Mesenchymal stem cell (in vitro differentiated cells and primary cell): Measurements from ENCODE around the gene CIB1.

Source experiments
- DNase-seq: peaks from one replicate; pipeline ENCODE4 v3.0.0-alpha.2; 2013
- H2AFZ ChIP-seq: one replicate; pipeline ENCODE4 v1.6.1; 2013; ENCODE audit warnings: low read depth, mild to moderate bottlenecking, control low read depth, inconsistent platforms, low read length, moderate library complexity
- H2AK5ac ChIP-seq: 2 replicates; pipeline ENCODE4 v1.6.1; 2013; ENCODE audit warnings: low read length, moderate library complexity, mild to moderate bottlenecking, inconsistent platforms; ENCODE audit not compliant: severe bottlenecking
- H2BK120ac ChIP-seq: one replicate; pipeline ENCODE4 v1.6.1; 2013; ENCODE audit warnings: low read depth, mild to moderate bottlenecking, inconsistent platforms, low read length, moderate library complexity
- H2BK12ac ChIP-seq, 2 experiments: one replicate each; pipeline ENCODE4 v1.6.1; 2013; ENCODE audit warnings: inconsistent platforms in 2 of 2, low read length in 2 of 2, mild to moderate bottlenecking in 2 of 2, moderate library complexity in 2 of 2, control low read depth in 1 of 2
- H2BK15ac ChIP-seq: one replicate; pipeline ENCODE4 v1.6.1; 2013; ENCODE audit warnings: mild to moderate bottlenecking, low read depth, inconsistent platforms; ENCODE audit not compliant: poor library complexity, severe bottlenecking
- H2BK5ac ChIP-seq: 2 replicates; pipeline ENCODE4 v1.6.1; 2013; ENCODE audit warnings: low read depth, mild to moderate bottlenecking, low read length, control low read depth, inconsistent platforms; ENCODE audit not compliant: poor library complexity, severe bottlenecking
- H3K14ac ChIP-seq, 2 experiments: one replicate each; pipeline ENCODE4 v1.6.1; 2013; ENCODE audit warnings: inconsistent platforms in 2 of 2, low read length in 2 of 2, control low read depth in 1 of 2, mild to moderate bottlenecking in 1 of 2, moderate library complexity in 1 of 2
- H3K18ac ChIP-seq, 2 experiments: one replicate each; pipeline ENCODE4 v1.6.1; 2013; ENCODE audit warnings: inconsistent platforms in 2 of 2, low read length in 2 of 2, control low read depth in 1 of 2, low read depth in 1 of 2, mild to moderate bottlenecking in 1 of 2
- H3K23ac ChIP-seq, 2 experiments: one replicate each; pipeline ENCODE4 v1.6.1; 2013; ENCODE audit warnings: inconsistent platforms in 2 of 2, low read length in 2 of 2, mild to moderate bottlenecking in 2 of 2, moderate library complexity in 2 of 2, control low read depth in 1 of 2
- H3K27ac ChIP-seq: 2 replicates; pipeline ENCODE4 v1.5.1; 2013; ENCODE audit warnings: mild to moderate bottlenecking, moderate library complexity, low read length, control low read depth, inconsistent platforms; ENCODE audit not compliant: poor library complexity, severe bottlenecking
- H3K27me3 ChIP-seq, 2 experiments: 2 replicates each; pipeline versions ENCODE4 v1.6.1 to v1.7.0; 2013; ENCODE audit warnings: low read length in 2 of 2, mild to moderate bottlenecking in 2 of 2, moderate library complexity in 2 of 2, control low read depth in 1 of 2, inconsistent platforms in 1 of 2; ENCODE audit not compliant: control insufficient read depth in 1 of 2, insufficient read depth in 1 of 2
- H3K36me3 ChIP-seq, 2 experiments: 2 replicates each; pipeline versions ENCODE4 v1.6.1 to v1.7.0; 2013; ENCODE audit warnings: low read length in 2 of 2, control low read depth in 1 of 2, inconsistent platforms in 1 of 2, low read depth in 1 of 2, mild to moderate bottlenecking in 1 of 2; ENCODE audit not compliant: insufficient read depth in 2 of 2, control insufficient read depth in 1 of 2
- H3K4ac ChIP-seq, 2 experiments: one replicate each; pipeline ENCODE4 v1.6.1; 2013; ENCODE audit warnings: inconsistent platforms in 2 of 2, low read length in 2 of 2, mild to moderate bottlenecking in 2 of 2, moderate library complexity in 2 of 2, control low read depth in 1 of 2, low read depth in 1 of 2
- H3K4me1 ChIP-seq: 2 replicates; pipeline ENCODE4 v1.6.1; 2013; ENCODE audit warnings: low read depth, low read length, control low read depth; ENCODE audit not compliant: control insufficient read depth, insufficient read depth
- H3K4me2 ChIP-seq: 2 replicates; pipeline ENCODE4 v1.6.1; 2013; ENCODE audit warnings: low read length, mild to moderate bottlenecking, inconsistent platforms; ENCODE audit not compliant: poor library complexity, severe bottlenecking
- H3K4me3 ChIP-seq, 2 experiments: 2 replicates each; pipeline versions ENCODE4 v1.5.1 to v1.7.0; 2013; ENCODE audit warnings: low read length in 2 of 2, mild to moderate bottlenecking in 2 of 2, control low read depth in 1 of 2, low read depth in 1 of 2; ENCODE audit not compliant: insufficient read depth in 1 of 2
- H3K79me1 ChIP-seq: replicated peaks from 2 replicates; pipeline ENCODE4 v1.6.1; 2013; ENCODE audit warnings: mild to moderate bottlenecking, control low read depth, low read length, inconsistent platforms; ENCODE audit not compliant: poor library complexity, severe bottlenecking
- H3K9ac ChIP-seq: 2 replicates; pipeline ENCODE4 v1.7.0; 2013; ENCODE audit warnings: mild to moderate bottlenecking, low read length, moderate library complexity
- H3K9me3 ChIP-seq: 2 replicates; pipeline ENCODE4 v1.7.0; 2013; ENCODE audit warnings: mild to moderate bottlenecking, low read length; ENCODE audit not compliant: control insufficient read depth
- H4K8ac ChIP-seq: one replicate; pipeline ENCODE4 v1.6.1; 2013; ENCODE audit warnings: inconsistent platforms, mild to moderate bottlenecking, low read length, moderate library complexity
- H4K91ac ChIP-seq: one replicate; pipeline ENCODE4 v1.6.1; 2013; ENCODE audit warnings: mild to moderate bottlenecking, low read length, inconsistent platforms
- WGBS: methylation state at CpG from one replicate; pipeline ENCODE4 v1.1.7; 2013; ENCODE audit warnings: mixed read lengths; 5-methylcytosine and 5-hydroxymethylcytosine counted together

The CIB1 gene

DNA sequence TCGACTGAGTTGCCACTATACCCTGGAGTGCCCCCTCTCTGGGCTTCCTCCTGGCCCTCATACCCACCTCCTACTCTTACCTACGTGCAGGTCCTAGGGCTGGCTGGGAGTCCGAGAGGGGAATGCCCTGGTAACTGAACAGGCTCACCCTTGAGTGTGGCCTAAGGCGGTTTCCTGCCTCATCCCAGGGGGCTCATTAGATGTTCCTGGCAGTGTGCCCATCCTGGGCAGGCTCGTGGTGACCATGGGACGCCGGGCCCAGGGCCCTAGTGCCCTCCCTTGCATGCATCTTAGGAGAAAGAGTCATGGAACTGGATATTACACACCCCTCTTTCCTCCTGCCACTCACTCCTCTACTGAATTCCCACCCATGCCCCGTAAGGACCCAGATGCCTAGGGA is 29.8 kb downstream of the CIB1 start:
- Histone ChIP-seq H3K79me1 (peaks cover 56% of the 10 kb centered on the region), H3K23ac (no peak overlapping the region), H4K8ac (no peak overlapping the region), H3K4me1 (peaks cover 29% of the 10 kb centered on the region), H3K9ac (no peak overlapping the region), H2AK5ac (no peak overlapping the region), H3K4me3 (no peak overlapping the region), H3K14ac (no peak overlapping the region), H2BK15ac (no peak overlapping the region), H3K18ac (no peak overlapping the region), H3K4ac (peak overlapping the region in 1 of 2 experiments; percentile 40), H3K4me2 (no peak overlapping the region), H2AFZ (no peak overlapping the region), H2BK12ac (no peak overlapping the region), H3K36me3 (peaks cover 0 to 26% of the 10 kb centered on the region in 2 experiments), H3K9me3 (no peaks in the 10 kb centered on the region), H4K91ac (no peak overlapping the region), H3K27ac (no peak overlapping the region), H2BK120ac (no peak overlapping the region), H3K27me3 (no peaks in the 10 kb centered on the region), H2BK5ac (no peak overlapping the region)
- WGBS: 77% methylated on average over 8 of the region's 8 CpGs
- no peak for DNase-seq

- H3K14ac ChIP-seq: no peak overlapping the region
- peaks cover 30% of the 10 kb centered on the region for H3K4me1 ChIP-seq
- no peak overlapping the region for H2BK120ac ChIP-seq
- no peak overlapping the region for H4K91ac ChIP-seq
- no peak overlapping the region for H2AK5ac ChIP-seq
- DNase-seq: no peak
- no peak overlapping the region for H3K9ac ChIP-seq
- H2BK15ac ChIP-seq: no peak overlapping the region
- H3K4me3 ChIP-seq: no peak overlapping the region
- no peak overlapping the region for H2BK5ac ChIP-seq
- peak overlapping the region in 1 of 2 experiments; percentile 40 for H3K4ac ChIP-seq
- no peak overlapping the region for H3K18ac ChIP-seq
- no peak overlapping the region for H3K4me2 ChIP-seq
- no peaks in the 10 kb centered on the region for H3K27me3 ChIP-seq
- H3K36me3 ChIP-seq: peaks cover 0 to 26% of the 10 kb centered on the region in 2 experiments
- H4K8ac ChIP-seq: no peak overlapping the region
- no peak overlapping the region for H3K27ac ChIP-seq
- H3K79me1 ChIP-seq: peaks cover 57% of the 10 kb centered on the region
- WGBS: 89% methylated on average over 7 of the region's 7 CpGs
- peak overlapping the region in 1 of 2 experiments; percentile 24 for H2BK12ac ChIP-seq
- H3K9me3 ChIP-seq: no peaks in the 10 kb centered on the region
- H2AFZ ChIP-seq: no peak overlapping the region
- no peak overlapping the region for H3K23ac ChIP-seq
Observed at GRCh38 chr15:90203473-90203872, 30.3 kb downstream of the CIB1 start.

DNA sequence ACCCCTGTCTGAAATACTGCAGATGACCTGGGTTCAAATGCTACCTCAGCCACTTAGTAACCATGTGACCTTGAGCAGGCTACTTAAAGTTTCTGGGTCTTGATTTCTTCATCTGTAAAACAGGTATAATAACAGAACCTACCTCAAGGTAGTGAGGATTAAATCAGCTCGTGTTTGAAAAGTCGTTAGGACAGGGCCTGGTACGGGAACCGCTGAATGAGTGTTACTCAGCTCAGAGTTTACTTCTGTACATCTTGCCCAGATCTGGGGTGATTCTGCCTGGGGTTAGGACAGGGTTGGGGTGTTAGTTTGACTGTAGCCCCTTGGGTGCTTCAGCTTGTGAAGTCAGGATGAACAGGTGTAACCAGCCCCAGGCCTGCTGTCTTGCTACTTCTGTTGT is 30.8 kb downstream of the CIB1 start:
- Histone ChIP-seq H4K91ac (no peak overlapping the region), H3K36me3 (peaks cover 0 to 26% of the 10 kb centered on the region in 2 experiments), H3K18ac (no peak overlapping the region), H2BK15ac (no peak overlapping the region), H2BK12ac (peak overlapping the region in 1 of 2 experiments; percentile 24), H3K9ac (no peak overlapping the region), H2AK5ac (no peak overlapping the region), H3K4me1 (peaks cover 31% of the 10 kb centered on the region), H2BK5ac (no peak overlapping the region), H4K8ac (no peak overlapping the region), H3K4me2 (no peak overlapping the region), H3K4ac (no peak overlapping the region), H3K23ac (no peak overlapping the region), H3K14ac (peak overlapping the region in 1 of 2 experiments; percentile 27), H3K79me1 (peaks cover 57% of the 10 kb centered on the region), H2BK120ac (no peak overlapping the region), H3K27me3 (no peaks in the 10 kb centered on the region), H2AFZ (no peak overlapping the region), H3K27ac (no peak overlapping the region), H3K4me3 (peak overlapping the region in 1 of 2 experiments; percentile 92), H3K9me3 (no peaks in the 10 kb centered on the region)
- WGBS: 89% methylated on average over 4 of the region's 4 CpGs
- no peak for DNase-seq

GRCh38 chr15:90201944-90202375 is 31.8 kb downstream of the CIB1 start:
- Histone ChIP-seq H2BK120ac (peak overlapping the region; percentile 66), H2AK5ac (no peak overlapping the region), H3K9me3 (no peaks in the 10 kb centered on the region), H3K9ac (peak overlapping the region; percentile 86), H2BK5ac (no peak overlapping the region), H3K27me3 (no peaks in the 10 kb centered on the region), H3K79me1 (peaks cover 49% of the 10 kb centered on the region), H4K91ac (no peak overlapping the region), H2BK12ac (no peak overlapping the region), H3K27ac (no peak overlapping the region), H3K4me1 (peaks cover 31% of the 10 kb centered on the region), H3K4me2 (peak overlapping the region; percentile 93), H2BK15ac (peak overlapping the region; percentile 45), H3K18ac (peak overlapping the region; percentile 62 to 96), H3K4me3 (peak overlapping the region; percentile 92 to 97), H2AFZ (peak overlapping the region; percentile 86), H3K36me3 (peaks cover 0 to 23% of the 10 kb centered on the region in 2 experiments), H3K4ac (peak overlapping the region in 1 of 2 experiments; percentile 68), H3K23ac (no peak overlapping the region), H4K8ac (peak overlapping the region; percentile 82), H3K14ac (peak overlapping the region in 1 of 2 experiments; percentile 31)
- under 1% methylated on average over 25 of the region's 25 CpGs for WGBS
- peak; percentile 41 for DNase-seq
